ENCODE data around the gene PPA2.

DNA sequence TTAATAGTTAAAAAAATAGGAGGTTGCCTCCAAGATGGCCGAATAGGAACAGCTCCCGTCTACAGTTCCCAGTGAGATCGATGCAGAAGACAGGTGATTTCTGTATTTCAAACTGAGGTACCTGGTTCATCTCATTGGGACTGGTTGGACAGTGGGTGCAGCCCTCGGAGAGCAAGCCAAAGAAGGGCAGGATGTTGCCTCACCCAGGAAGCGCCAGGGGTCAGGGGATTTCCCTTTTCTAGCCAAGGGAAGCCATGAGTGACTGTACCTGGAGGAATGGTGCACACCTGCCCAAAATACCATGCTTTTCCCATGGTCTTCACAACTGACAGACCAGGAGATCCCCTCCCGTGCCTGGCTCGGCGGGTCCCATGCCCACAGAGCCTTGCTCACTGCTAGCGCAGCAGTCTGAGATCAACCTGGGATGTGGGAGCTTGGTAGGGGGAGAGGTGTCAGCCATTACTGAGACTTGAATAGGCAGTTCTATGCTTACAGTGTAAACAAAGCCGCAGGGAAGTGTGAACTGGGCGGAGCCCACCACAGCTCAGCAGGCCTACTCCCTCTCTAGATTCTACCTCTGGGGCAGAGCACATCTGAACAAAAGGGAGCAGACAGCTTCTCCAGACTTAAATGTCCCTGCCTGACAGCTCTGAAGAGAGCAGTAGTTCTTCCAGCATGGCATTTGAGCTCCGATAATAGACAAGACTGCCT, 47.5 kb downstream of the PPA2 start:
- TF ChIP-seq POLR2A (IDR thresholded peaks at IDR 0.05; ENCODE audit: borderline replicate concordance, extremely low read depth, insufficient read depth, insufficient read length) (no peak), CEBPB (IDR thresholded peaks at IDR 0.05; ENCODE audit: low read depth) (no peak), ZFX (IDR thresholded peaks at IDR 0.05) (no peak), TCF7L2 (IDR thresholded peaks at IDR 0.05; ENCODE audit: borderline replicate concordance, extremely low read depth, insufficient read depth, insufficient read length) (no peak), YY1 (IDR thresholded peaks at IDR 0.05; ENCODE audit: extremely low read depth, insufficient replicate concordance, low read depth, low read length) (no peak), RAD21 (IDR thresholded peaks at IDR 0.05; ENCODE audit: low read depth) (no peak), SIN3A (IDR thresholded peaks at IDR 0.05; ENCODE audit: low read depth) (no peak), JUND (IDR thresholded peaks at IDR 0.05) (no peak), CBX3 (IDR thresholded peaks at IDR 0.05; ENCODE audit: low read depth) (no peak), EZH2 (IDR thresholded peaks at IDR 0.05) (no peak), ELF1 (IDR thresholded peaks at IDR 0.05; ENCODE audit: borderline replicate concordance, low read depth) (no peak)
- TF ChIP-seq, protein P1, sequence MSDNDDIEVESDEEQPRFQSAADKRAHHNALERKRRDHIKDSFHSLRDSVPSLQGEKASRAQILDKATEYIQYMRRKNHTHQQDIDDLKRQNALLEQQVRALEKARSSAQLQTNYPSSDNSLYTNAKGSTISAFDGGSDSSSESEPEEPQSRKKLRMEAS (IDR thresholded peaks at IDR 0.05) = no peak
- TF ChIP-seq, protein P2, sequence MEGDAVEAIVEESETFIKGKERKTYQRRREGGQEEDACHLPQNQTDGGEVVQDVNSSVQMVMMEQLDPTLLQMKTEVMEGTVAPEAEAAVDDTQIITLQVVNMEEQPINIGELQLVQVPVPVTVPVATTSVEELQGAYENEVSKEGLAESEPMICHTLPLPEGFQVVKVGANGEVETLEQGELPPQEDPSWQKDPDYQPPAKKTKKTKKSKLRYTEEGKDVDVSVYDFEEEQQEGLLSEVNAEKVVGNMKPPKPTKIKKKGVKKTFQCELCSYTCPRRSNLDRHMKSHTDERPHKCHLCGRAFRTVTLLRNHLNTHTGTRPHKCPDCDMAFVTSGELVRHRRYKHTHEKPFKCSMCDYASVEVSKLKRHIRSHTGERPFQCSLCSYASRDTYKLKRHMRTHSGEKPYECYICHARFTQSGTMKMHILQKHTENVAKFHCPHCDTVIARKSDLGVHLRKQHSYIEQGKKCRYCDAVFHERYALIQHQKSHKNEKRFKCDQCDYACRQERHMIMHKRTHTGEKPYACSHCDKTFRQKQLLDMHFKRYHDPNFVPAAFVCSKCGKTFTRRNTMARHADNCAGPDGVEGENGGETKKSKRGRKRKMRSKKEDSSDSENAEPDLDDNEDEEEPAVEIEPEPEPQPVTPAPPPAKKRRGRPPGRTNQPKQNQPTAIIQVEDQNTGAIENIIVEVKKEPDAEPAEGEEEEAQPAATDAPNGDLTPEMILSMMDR (IDR thresholded peaks at IDR 0.05 in 2 of 3, conservative IDR thresholded peaks at IDR 0.05 in 1 of 3; ENCODE audit: borderline replicate concordance in 1 of 3, insufficient read depth in 1 of 3, low read depth in 2 of 3, low read length in 2 of 3) = no peak
- TF ChIP-seq, protein P3, sequence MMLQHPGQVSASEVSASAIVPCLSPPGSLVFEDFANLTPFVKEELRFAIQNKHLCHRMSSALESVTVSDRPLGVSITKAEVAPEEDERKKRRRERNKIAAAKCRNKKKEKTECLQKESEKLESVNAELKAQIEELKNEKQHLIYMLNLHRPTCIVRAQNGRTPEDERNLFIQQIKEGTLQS (IDR thresholded peaks at IDR 0.05) = no peak

All from HCT116 (cell line).